Cardiac muscle cell (in vitro differentiated cells and primary cell): ENCODE data around the gene C19orf33. TPM values are rescaled to one million over a fixed set of nuclear protein-coding genes. Genes with fewer than 3 reads are reported as not detected.

ENCODE experiments used
- DNase-seq, 2 donors: peaks; one replicate each; pipeline versions ENCODE4 v3.0.0 to v3.0.0-alpha.2; 2010 to 2017; ENCODE audit warnings: low read depth in 1 of 2, low spot score in 1 of 2
- H3K27ac ChIP-seq: fragments of 200-600 bp; sonication (generic); 2 replicates; pipeline ENCODE4 v1.5.1; 2016
- H3K27me3 ChIP-seq: fragments of 200-600 bp; sonication (generic); 2 replicates; pipeline ENCODE4 v1.6.0; 2016; ENCODE audit warnings: control low read depth
- H3K36me3 ChIP-seq: fragments of 200-600 bp; sonication (generic); 2 replicates; pipeline ENCODE4 v1.5.1; 2016; ENCODE audit warnings: control low read depth
- H3K4me1 ChIP-seq: fragments of 200-600 bp; sonication (generic); 2 replicates; pipeline ENCODE4 v1.8.1; 2017; ENCODE audit warnings: low read depth, mild to moderate bottlenecking, mixed run types
- H3K4me3 ChIP-seq: fragments of 200-600 bp; sonication (generic); 2 replicates; pipeline ENCODE4 v1.5.1; 2016; ENCODE audit warnings: mild to moderate bottlenecking
- H3K9me3 ChIP-seq: fragments of 200-600 bp; sonication (generic); 2 replicates; pipeline ENCODE4 v1.5.1; 2017; ENCODE audit warnings: low read depth, mild to moderate bottlenecking, control low read depth
- CTCF ChIP-seq: IDR thresholded peaks from 2 replicates; pipeline ENCODE4 v1.5.1; 2012; ENCODE audit warnings: low read depth, mild to moderate bottlenecking, low read length
- polyA plus RNA-seq: library from polyadenylated mRNA; unstranded; fragments of >200 nt; fragmentation: Nextera tagmentation; extraction: Ambion mirVana; gene quantifications from 2 replicates; pipeline ENCODE4 v1.2.1, GENCODE V29; 2016
- total RNA-seq: library from RNA; depleted of rRNA; stranded (reverse); fragments of >200 nt; gene quantifications from 2 replicates; pipeline ENCODE4 v1.2.3, GENCODE V29; 2016

C19orf33 gene
- total and polyA plus RNA-seq, 2 experiments from 2014 or later: 0.77 to 2.7 TPM

- Histone ChIP-seq H3K4me3 (no peak overlapping the region), H3K4me1 (no peaks in the 10 kb centered on the region), H3K36me3 (no peaks in the 10 kb centered on the region), H3K9me3 (no peaks in the 10 kb centered on the region), H3K27me3 (no peaks in the 10 kb centered on the region), H3K27ac (no peak overlapping the region)
- no peak for DNase-seq
- TF ChIP-seq CTCF: no peak
These were observed 47.9 kb downstream of the C19orf33 start for GRCh38 chr19:38351865-38352395.

GRCh38 chr19:38352611-38353010, 48.6 kb downstream of the C19orf33 start:
- H3K36me3 ChIP-seq: no peaks in the 10 kb centered on the region
- H3K4me3 ChIP-seq: no peak overlapping the region
- peaks cover 3% of the 10 kb centered on the region for H3K27me3 ChIP-seq
- no peak overlapping the region for H3K27ac ChIP-seq
- no peaks in the 10 kb centered on the region for H3K4me1 ChIP-seq
- no peaks in the 10 kb centered on the region for H3K9me3 ChIP-seq
- DNase-seq: no peak
- no peak for TF ChIP-seq CTCF

Other genes starting within 250 kb of the C19orf33 start
- gene DPF1, start 80.0 kb upstream of the C19orf33 start, total RNA-seq: 7.8 and 9.6 TPM in 2 replicates
- gene DPF1, start 80.0 kb upstream of the C19orf33 start, polyA plus RNA-seq: 4.9 and 6.5 TPM in 2 replicates
- 6.7 and 12.8 TPM in 2 replicates for gene PPP1R14A, start 47.9 kb upstream of the C19orf33 start, total RNA-seq
- gene PPP1R14A, start 47.9 kb upstream of the C19orf33 start, polyA plus RNA-seq: 23.6 and 56.4 TPM in 2 replicates
- gene SPINT2, start 39.7 kb upstream of the C19orf33 start, total RNA-seq: 420 and 443 TPM in 2 replicates
- 455 and 606 TPM in 2 replicates for gene SPINT2, start 39.7 kb upstream of the C19orf33 start, polyA plus RNA-seq
- gene YIF1B, start 11.7 kb downstream of the C19orf33 start, total RNA-seq: 61.5 and 90.2 TPM in 2 replicates
- gene YIF1B, start 11.7 kb downstream of the C19orf33 start, polyA plus RNA-seq: 129 and 140 TPM in 2 replicates
- gene KCNK6, start 15.6 kb downstream of the C19orf33 start, total RNA-seq: 1.5 and 1.8 TPM in 2 replicates
- 1.5 and 2.4 TPM in 2 replicates for gene KCNK6, start 15.6 kb downstream of the C19orf33 start, polyA plus RNA-seq
- 2.7 and 11.6 TPM in 2 replicates for gene CATSPERG, start 31.6 kb downstream of the C19orf33 start, total RNA-seq
- 4.2 and 4.6 TPM in 2 replicates for gene CATSPERG, start 31.6 kb downstream of the C19orf33 start, polyA plus RNA-seq
- gene PSMD8, start 70.3 kb downstream of the C19orf33 start, total RNA-seq: 233 and 312 TPM in 2 replicates
- 303 and 306 TPM in 2 replicates for gene PSMD8, start 70.3 kb downstream of the C19orf33 start, polyA plus RNA-seq
- 0.98 and 5.8 TPM in 2 replicates for gene GGN, start 83.8 kb downstream of the C19orf33 start, total RNA-seq
- 1.2 and 3.4 TPM in 2 replicates for gene GGN, start 83.8 kb downstream of the C19orf33 start, polyA plus RNA-seq
- gene SPRED3, start 84.4 kb downstream of the C19orf33 start, total RNA-seq: 1.8 and 2.6 TPM in 2 replicates
- gene SPRED3, start 84.4 kb downstream of the C19orf33 start, polyA plus RNA-seq: 1.2 and 1.3 TPM in 2 replicates
- 25.6 and 35.3 TPM in 2 replicates for gene FAM98C, start 98.8 kb downstream of the C19orf33 start, total RNA-seq
- gene FAM98C, start 98.8 kb downstream of the C19orf33 start, polyA plus RNA-seq: 20.0 and 20.8 TPM in 2 replicates
- gene RASGRP4, start 122.0 kb downstream of the C19orf33 start, total RNA-seq: 0.80 TPM in 1 of 2 replicates, not detected in the other
- 0.35 TPM in 1 of 2 replicates, not detected in the other for gene RASGRP4, start 122.0 kb downstream of the C19orf33 start, polyA plus RNA-seq
- 4.9 and 12.8 TPM in 2 replicates for gene RYR1, start 129.4 kb downstream of the C19orf33 start, total RNA-seq
- gene RYR1, start 129.4 kb downstream of the C19orf33 start, polyA plus RNA-seq: 0.71 and 3.5 TPM in 2 replicates